Non-pigmented ciliary epithelial cell (primary cell): ENCODE measurements around the gene CNN2.

Experiments
- DNase-seq: peaks from one replicate; pipeline ENCODE4 v3.0.0-alpha.2; 2010; ENCODE audit warnings: low read depth

The CNN2 gene

GRCh38 chr19:1025960-1026782 is at the start of gene CNN2:
Gene CNN2, plus strand, starts transcription at chr19:1026608. Its CDS starts 54 bp downstream, at chr19:1026662.
- DNase-seq = no peak

DNA sequence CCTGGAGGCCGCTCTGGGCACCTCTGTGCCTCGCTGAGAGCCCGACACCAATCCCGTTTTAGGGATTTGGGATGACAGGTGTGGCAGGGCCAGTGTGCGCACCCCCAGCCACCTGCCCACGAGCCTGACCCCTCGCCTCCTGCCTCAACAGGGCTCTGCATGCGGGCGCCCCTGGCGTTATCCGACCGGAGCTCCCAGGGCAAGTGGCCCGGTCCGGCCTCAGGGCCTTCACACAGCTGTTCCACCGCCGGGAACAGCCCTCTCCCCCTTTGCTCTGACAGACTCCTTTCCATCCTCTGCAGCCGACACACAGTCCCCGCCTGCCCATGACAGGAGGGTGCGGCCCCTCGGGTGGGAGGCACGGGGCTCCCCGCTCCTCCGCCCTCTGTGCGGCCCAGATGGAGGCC is 49.3 kb upstream of the CNN2 start:
- DNase-seq = no peak

- no peak for DNase-seq
Measured at GRCh38 chr19:979318-979741, 47.1 kb upstream of the CNN2 start.

DNA sequence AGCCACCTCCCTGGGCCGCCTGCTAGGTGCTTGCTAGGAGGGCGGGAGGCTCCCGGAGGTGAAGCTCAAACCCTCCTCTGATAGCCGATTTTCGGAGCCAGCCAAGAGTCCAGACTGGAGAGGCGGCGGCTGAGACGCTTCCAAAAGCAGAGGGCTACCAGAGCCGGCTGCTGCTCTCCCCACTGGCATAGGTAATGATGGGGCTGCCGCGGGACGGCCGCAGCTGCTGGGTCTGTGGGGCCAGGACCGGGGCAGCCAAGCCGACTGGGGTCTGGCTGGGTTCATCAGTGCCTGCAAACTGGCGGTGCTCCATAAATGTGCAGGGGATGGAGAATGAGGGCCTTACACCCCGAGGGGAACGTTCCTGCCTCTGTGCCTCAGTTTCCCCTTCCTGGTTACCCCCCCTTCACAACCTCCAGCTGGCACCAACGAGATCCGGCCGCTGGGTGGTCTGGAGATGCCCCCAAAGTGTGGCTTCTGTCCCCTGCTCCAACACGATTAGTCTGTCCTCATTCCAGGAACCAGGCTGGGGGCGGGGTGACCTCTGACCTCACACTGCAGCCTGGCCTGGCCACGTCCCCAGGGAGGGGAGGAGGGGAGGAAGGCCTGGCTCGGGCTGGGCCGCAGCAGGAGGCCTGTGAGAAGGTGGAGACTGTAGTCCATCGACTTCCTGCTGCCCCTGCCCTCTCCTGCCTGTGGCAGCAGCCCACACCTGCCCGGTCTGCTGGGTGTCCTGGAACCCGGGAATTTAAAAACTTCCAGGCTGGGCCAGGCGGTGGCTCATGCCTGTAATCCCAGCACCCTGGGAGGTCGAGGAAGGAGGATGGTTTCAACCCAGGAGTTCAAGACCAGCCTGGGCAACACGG is 46.0 kb upstream of the CNN2 start:
- no peak for DNase-seq

DNA sequence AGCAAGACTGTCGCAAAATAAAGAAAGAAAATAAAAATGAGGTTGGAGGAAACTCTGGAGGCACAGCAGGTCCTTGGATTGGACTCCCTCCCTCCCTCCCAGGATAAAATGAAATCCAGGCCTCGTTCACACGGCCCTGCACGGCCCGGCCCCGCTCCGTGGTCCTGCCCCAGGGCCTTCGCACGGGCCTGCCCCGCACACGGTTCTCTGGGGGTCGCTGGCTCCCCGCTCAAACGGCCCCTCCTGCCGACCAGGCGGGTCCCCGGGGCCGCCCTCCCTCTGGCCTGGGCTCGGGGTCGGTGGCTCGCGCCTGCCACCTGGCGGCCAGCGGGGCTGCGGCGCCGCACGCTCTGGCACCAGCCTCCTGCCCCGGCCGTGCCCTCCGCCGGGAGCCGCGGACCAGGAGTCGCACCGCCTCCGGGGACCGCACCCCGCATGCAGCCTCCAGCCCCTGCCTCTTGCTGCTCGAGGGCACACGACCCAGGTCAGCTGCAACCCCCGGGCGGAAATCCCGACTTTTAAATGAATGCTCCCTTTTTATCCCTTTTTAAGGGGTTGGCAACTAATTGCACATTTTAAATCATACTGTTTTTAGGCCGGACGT is 43.7 kb upstream of the CNN2 start:
- no peak for DNase-seq

- DNase-seq = no peak
Measured at GRCh38 chr19:984165-984967, 42.0 kb upstream of the CNN2 start, which contains the start of gene WDR18. Gene WDR18, plus strand, starts transcription at chr19:984345. Its CDS starts 9 bp downstream, at chr19:984354.

- DNase-seq = no peak
Measured at GRCh38 chr19:986083-986482, 40.3 kb upstream of the CNN2 start.

GRCh38 chr19:988081-988480 is 38.3 kb upstream of the CNN2 start:
- no peak for DNase-seq

DNA sequence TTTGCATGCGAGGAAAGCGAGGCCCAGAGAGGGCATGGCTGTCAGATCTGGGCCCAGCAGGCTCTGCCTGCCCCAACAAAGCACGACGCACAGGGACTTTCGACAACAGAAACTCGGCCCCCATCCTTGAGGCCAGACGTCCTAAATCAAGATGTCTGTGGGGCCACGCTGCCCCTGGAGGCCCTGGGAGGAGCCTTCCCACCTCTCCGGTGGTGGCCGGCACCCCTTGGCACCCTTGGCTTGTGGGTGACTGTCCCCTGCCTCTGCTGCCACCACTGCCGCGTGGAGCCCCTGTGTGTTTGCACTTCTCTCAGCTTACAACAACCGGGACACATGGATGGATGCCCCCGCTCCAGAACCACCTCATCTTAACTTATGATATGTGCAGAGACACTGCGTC is 37.9 kb upstream of the CNN2 start:
- no peak for DNase-seq

GRCh38 chr19:989381-990081 is 36.9 kb upstream of the CNN2 start:
- no peak for DNase-seq

DNA sequence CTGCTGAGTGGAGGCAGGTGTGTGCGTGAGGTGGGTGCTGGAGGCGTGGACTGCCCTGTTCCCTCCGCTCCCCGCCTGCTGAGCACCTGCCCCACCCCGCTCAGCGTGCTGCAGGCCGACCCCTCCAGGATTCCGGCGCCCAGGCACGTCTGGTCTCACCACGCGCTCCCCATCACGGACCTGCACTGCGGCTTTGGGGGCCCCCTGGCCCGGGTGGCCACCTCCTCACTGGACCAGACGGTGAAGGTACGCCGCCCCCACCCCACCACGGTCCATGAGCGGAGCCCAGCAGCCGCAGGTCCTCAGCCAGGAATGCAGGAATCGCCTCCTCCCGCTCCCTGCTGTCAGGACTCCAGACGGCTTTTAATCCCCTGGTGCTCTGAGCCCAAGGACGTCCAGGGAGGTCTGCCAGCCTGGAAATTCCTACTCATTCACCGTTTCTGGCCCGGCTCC is 36.3 kb upstream of the CNN2 start:
- no peak for DNase-seq

DNA sequence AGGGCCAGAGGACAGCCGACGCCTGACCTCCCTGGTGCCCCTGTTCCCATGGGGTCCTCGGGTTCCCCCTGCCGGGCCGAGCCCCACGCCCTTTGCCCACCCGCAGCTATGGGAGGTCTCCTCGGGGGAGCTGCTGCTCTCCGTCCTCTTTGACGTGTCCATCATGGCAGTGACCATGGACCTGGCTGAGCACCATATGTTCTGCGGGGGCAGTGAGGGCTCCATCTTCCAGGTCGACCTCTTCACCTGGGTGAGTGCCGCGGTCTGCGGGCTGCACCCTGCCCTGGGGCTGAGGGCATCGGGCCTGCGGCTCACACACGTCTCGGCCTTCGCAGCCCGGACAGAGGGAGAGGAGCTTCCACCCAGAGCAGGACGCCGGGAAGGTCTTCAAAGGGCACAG is 35.7 kb upstream of the CNN2 start:
- DNase-seq = no peak

DNA sequence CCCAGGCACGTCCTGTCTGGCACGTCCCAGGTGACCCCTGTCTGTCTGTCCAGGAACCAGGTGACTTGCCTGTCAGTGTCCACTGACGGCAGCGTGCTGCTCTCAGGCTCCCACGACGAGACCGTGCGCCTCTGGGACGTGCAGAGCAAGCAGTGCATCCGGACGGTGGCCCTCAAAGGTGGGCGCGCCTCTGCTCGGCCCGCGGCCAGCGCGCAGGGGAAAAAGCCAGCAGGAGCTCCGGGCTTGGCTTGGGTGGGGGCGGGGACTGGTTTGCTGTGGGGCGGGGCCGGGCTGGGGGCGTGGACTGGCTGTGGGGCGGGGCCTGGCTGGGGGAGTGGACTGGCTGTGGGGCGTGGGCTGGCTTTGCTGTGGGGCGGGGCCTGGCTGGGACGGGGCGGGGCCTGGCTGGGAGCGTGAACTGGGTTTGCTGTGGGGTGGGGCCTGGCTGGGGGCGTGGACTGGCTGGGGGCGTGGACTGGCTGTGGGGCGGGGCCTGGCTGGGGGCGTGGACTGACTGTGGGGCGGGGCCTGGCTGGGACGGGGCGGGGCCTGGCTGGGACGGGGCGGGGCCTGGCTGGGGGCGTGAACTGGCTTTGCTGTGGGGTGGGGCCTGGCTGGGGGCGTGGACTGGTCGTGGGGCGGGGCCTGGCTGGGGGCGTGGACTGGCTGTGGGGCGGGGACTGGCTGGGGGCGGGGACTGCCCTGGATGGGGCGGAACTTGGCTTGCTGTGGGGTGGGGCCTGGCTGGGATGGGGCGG is 35.1 kb upstream of the CNN2 start:
- DNase-seq = no peak

GRCh38 chr19:991932-992669 is 34.3 kb upstream of the CNN2 start:
- DNase-seq = no peak

DNA sequence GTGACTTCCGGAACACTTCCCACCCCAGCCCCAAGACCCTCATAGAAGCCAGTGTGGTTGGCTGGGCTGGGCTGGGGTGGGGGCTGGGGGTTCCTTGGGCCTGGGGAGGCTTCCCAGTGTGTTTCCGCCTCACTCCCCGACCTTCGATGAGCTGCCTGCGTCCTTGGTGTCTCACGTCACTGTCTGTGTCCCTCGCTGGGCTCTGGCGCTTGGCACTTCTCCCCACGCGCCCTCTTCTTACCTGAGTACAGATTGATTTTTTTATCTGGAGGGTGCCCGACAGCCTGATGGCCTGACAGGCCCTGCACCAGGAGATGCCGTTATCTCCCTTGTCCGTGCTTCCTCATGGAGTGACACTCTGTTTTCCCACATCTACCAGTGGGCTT is 33.7 kb upstream of the CNN2 start:
- DNase-seq = no peak

DNA sequence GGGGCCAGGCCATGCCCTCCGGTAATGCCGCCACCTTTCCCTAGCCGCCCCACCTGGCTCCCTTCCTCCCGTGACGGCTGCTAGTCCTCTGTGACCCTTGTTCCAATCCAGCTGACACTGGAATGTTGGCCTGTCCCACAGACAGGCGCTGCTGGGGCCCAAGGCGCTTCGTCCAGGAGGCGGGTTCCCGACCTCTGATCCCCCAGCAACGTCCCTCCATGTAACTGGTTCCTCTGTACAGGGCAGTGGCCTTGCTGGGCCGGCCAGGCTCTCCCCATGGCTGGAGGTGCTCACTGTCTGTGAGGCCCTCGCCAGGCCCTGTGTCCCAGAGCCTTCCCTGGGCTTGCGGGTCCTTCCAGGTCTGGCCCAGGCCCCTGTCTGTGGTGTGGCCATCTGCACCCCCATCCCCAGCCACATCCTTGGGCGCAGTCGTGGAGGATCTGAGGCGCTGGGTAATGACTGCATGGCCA is 33.0 kb upstream of the CNN2 start:
- DNase-seq = no peak

DNA sequence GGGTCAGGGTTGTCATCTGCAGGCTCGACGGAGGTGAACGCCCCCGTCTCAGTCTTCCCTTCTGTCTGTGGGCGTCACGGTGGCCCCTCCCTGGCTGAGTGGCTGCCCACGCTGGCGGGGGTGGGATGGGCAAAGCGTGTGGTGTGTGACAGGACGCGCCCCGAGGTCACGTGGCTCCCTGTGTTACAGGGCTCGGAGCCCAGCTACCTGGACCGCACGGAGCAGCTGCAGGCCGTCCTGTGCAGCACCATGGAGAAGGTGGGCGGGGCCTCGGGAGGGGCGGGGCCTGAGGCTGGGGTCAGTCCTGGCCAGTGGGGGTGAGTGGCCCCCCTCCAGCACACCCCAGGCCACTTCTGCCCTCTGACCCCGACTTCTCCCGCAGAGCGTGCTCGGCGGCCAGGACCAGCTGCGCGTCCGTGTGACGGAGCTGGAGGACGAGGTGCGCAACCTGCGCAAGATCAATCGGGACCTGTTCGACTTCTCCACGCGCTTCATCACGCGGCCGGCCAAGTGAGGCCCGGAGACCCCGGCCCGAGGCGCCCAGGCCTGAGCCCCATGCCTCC is 32.5 kb upstream of the CNN2 start:
- DNase-seq = no peak

- no peak for DNase-seq
Measured at GRCh38 chr19:994516-994915, 31.9 kb upstream of the CNN2 start.
